Measurements from ENCODE around the gene PCID2.

The PCID2 gene

DNA sequence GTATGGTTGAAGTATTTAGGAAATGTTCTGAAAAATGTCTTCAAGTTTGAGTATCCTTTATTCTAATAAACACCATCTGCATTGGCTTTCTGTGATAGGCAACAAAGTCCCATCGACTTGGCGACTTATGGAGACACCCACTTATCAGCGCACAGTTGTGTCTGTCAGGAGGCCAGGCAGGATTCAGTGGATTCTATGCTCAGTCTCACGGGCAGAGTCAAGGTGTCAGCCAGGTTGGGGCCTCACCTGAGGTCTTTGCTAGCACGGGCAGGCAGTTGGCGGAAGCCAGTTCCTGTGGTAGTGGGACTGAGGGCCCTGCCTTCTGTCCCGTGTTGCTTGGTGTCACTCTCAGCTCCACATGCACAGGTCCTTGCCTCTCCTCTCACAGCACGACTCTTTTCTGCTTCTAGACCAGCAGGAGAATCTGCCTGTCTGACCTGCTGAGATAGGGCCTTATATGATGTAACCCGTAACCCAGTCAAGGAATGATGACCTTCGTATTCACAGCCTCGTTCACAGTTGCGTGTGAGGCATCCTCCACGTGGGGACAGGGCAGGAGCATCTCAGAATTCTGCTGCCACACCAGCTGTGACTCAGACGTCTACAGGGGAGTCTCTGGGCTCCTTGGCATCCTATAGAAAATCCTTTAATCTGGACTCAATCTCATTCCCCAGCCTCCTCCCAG is 10.9 kb upstream of the PCID2 start:
- peak; percentile 58 for DNase-seq (ENCODE audit: low spot score)

DNA sequence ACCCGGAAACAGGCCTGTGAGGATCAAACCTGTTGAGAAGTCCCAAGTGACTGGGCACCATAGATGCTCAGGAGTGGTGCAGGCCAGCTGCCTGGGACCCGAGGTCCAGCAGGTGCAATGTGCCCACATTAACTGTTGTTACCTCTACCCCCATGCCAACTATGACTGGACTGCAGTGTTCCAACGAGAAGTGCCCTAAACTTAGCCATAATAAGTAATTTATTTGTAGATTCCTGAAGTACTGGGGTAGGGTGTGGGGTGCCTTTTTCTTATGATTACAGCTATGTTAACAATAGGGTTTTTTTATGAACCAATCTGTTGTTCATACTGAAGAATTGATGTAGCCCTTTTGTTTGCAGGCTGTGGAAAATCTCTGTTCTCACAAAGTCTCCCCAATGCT is 10.1 kb upstream of the PCID2 start:
- no peak for DNase-seq (ENCODE audit: low spot score)

DNA sequence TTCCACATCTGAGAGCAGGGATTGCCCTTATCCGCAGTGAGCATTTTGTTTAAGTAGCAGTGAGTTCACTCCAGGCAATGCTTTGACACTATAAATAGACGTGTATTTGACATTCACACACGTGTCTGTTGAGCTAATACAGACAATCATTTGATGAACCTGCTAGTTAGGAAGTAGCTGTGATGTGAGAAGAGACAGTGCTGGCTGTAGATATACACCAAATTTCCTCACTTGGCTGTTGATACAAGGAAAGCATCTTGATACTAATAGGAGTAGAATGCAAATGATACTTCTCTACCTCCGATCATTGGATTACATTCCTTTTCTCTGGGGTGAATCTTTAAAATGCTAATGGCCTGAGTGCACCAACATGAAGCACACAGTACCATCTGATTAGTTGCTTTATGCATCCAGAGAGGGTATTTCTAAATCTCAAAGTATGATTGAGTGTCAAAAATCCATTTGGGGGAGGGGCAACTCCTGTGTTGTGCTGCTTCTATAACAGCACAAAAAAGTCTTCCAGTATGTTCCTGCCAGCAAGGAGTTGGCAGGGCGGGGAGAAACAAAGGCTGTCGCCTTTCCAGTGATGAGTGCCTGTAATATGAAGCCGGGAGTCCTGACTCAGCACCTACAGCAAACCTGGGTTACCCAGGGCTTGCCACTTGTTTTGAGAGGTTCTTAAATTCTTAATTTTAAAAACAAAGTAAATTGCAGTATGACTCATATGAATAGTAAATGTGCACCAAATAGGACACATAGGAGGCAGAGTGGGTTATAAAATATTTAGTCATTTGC is 8.0 kb upstream of the PCID2 start:
- DNase-seq (ENCODE audit: low spot score): no peak

DNA sequence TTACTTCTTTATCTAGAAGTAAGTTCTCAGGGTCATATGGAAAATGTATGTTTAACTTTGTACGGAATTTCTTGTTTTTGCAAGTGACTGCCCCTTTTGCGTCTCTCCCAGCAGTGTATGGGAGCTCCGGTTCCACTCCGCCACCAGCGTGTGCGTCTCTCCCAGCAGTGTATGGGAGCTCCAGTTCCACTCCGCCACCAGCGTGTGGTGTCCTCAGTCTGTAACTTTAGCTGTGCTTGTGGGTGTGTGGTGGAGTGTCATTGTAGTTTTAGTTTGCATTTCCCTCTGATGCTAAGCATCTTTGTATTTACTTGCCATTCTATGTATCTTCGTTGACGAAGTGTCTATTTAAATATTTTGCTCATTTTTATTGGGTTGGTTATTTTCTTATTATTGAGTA is 3.3 kb upstream of the PCID2 start:
- DNase-seq (ENCODE audit: low spot score): no peak

DNA sequence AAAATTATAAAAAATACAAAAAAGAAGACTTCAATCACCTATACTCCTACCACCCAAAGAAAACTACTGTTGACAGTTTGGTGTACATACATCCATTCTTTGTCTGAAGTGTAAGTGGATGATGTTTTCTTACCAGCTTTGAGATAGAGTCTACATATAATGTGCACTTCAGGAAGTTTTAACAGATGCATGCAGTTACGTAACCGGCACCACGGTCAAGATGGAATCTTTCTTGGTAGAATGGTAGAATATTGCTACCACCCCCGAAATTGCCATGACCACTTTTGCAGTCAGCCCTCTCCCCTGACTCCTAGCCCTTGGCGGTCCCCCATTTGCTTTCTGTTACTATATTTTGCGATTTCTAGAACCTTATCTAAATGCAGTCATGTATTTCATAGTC is 2.4 kb upstream of the PCID2 start:
- DNase-seq (ENCODE audit: low spot score): no peak

DNA sequence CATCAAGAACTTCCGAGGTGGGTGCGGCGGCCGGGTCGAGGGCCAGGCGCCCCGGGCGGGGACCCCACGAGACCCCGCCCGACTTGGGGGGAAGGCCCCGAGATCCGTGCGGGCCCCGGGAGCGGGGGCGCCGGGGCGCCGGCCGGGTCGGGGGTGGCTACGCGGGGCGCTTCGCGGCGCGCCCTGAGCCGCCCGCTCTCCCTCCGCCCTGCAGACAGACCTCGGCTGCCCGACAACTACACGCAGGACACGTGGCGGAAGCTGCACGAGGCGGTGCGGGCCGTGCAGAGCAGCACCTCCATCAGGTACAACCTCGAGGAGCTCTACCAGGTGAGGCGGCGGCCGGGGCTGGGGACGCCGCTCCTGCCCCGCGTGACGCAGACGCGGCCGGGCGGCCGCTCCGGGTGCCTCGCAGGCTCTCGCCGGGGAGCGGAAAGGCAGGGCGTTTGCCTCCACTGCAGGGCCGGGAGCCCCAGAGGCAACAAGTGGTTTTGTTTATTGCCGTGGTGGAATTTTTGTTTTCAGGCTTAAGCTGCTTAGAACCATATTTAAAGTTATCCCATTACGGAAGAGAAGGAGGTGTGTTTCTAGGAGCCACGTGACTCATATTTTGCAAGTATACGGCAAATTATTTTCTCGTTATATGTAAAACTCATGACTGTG is 1.4 kb upstream of the PCID2 start:
- peak; percentile 74 for DNase-seq (ENCODE audit: low spot score)

DNA sequence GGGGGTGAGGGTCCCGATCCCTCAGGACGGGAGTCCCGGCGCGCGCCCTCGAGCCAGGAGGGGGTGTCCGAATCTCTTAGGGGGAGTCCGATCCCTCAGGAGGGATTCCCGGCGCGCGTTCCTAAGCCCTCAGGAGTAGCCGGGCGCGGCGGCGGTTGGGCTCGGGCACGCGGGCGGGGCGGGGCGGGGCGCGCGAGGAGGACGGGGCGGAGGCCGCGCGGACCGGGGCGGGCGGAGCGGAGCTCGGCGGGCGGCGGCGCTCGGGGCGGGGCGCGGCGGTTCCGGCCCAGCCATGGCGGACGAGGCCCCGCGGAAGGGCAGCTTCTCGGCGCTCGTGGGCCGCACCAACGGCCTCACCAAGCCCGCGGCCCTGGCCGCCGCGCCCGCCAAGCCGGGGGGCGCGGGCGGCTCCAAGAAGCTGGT is 878 bp upstream of the PCID2 start, which contains the start of gene CUL4A:
Gene CUL4A (plus strand): TSS at position 278 of the 423 bp plus-strand sequence. CDS start 15 bp downstream, at position 293.
- DNase-seq (ENCODE audit: low spot score): peak; percentile 90

DNA sequence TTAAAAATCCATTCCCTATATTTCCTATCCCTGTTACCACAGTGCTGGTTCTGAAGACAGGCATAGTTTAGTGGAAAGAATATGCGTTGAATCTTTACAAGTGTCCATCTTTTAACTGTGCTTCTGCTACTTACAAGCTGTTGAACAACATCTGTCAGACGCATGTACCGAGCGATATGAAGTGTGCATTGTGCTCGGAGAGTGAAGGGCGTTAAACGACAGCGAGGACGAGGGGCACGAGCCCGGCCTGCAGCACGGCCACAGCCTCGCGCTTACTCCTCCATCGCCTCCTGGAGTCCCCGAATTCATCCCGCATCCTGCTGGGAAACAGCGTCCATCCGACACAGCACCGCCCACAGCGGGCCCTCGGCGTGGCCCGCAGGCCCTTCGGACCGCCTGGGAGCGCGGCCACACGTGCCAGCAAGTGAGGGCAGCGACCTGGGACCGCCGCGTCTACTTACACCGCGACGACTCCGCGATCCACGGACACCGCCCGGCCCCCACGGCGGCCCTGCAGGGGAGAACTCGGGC is 514 bp downstream of the PCID2 start:
- DNase-seq (ENCODE audit: low spot score): peak; percentile 67

DNA sequence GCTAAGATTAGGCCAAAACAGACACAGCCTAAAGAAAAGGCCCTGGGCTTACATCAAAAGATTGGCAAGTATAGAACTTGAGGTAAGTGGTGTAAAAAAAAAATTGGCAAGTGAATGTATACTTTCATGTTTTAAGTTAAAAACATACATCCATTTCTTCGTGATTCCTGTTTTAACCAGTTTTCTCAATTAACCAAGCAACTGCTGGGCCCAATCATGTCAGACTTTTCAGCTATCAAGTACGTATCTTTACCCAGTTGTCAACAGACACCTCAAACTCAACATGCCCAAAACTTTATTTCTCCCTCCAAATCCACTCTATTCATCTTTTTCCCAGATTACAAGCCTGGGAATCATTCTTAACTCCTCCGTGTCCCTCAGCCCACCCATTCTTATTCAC is 1.0 kb downstream of the PCID2 start:
- no peak for DNase-seq (ENCODE audit: low spot score)

DNA sequence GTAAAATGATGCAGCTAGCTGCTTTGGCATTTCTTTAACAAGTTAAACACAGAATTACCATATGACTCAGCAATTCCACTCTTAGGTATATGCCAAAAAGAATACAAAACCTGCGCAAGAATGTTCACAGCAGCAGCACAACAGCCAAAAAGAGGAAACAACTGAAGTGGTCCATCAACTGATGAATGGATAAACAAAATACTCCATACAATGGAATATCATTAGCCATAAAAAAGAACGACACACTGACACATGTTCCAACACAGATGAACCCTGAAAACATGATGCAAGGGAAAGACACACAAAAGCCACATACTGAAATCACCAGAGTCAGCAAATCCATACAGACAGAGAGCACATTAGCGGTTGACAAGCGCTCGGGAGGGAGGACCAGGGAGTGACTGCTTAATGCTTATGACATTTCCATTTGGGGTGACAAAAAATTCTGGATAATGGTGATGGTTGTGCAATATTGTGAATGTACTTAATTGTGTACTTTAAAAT is 3.0 kb downstream of the PCID2 start:
- DNase-seq (ENCODE audit: low spot score): no peak

DNA sequence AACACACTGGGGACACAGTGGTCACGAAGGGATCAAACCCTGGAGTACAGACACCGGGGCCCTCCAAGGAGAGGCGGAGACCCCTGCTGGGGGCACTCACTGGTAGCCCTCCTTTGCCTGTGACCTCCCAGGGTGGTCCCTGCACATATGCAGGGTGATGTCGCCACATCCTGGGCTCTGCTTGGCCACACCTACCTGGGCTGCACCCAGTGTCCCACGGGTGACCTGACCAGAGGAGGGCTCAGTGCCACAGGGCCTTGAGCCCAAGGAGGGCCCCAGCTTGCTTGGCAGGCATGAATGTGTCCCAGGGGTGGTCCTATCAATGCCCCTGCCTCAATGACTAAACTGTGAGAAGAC is 4.1 kb downstream of the PCID2 start:
- no peak for DNase-seq (ENCODE audit: low spot score)

DNA sequence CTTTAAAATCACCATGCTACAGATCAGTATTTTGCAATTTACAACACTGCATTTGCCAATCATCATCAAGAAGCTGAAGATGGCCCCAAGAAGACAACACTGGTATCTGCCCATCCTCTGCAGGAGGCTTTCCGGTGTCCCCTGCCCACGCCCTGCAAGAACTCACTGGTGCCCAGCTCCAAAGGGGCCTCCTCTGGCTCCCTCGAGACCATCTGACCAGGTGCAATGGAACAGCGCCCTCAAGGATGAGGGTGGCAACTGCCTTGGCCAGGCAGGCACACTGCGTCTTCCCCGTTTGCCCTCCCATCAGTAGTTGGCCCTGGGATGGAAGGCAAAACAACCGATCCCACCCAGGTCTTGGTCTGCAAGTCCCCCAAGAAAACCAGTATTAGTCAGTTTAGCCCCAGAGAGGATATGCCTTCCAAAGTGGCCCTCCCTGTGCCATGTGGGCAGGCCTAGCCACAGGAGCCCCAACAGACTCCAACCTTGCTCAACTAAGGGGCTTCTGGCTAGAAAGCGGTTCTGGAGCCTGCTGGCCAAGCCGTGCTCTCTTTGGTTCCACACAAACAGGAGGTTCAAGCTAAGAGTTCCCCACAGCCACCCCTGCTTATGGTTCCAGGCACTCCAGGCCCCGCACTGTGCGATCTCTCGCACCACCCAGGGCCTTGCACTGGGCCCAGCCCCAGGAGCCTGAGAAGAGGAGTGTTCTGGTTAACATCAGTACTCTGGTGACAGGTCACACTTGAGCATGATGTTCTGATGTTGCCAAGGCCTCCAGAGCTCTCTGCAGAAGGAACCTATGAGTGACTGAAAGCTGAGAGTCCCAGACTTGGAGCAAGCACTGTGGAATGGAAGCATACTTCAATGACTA is 4.7 kb downstream of the PCID2 start:
- DNase-seq (ENCODE audit: low spot score): no peak

DNA sequence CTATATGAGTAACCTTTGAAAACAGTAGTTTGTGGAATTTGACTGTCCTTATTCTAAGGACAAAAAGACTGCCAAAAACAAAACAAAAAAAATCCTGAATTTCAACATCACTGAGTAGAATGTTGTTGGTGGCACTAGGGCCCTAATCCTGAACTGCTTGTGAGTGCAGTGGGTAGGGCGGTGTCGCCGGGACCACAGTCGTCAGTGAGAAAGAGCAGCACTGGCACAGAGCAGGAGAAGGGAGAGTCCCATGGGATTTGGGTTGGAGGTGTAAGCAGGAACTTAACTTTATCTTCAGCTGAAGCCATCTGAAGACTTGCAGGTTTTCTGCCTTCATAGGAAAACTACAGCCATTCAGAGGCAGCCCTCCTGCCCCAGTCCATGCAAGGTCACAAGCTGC is 5.6 kb downstream of the PCID2 start:
- DNase-seq (ENCODE audit: low spot score): no peak

DNA sequence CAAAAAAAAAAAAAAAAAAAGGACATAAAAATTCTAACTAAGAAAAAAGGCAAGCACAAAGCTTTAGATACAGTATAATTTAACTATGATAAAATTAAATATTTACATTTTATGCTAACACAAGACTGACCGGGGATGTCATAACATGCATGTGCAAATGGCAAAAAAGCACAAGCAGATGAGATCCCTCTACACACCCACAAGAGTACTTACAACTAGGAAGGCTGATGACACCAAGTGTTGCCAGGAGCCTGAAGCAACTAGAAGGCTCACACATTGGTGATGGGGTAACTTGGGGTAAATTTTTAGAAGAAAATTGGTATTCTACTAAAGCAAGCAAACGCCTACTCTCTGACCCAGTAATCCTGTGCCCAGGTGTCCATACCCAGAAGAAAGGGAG is 6.7 kb downstream of the PCID2 start:
- DNase-seq (ENCODE audit: low spot score): no peak

DNA sequence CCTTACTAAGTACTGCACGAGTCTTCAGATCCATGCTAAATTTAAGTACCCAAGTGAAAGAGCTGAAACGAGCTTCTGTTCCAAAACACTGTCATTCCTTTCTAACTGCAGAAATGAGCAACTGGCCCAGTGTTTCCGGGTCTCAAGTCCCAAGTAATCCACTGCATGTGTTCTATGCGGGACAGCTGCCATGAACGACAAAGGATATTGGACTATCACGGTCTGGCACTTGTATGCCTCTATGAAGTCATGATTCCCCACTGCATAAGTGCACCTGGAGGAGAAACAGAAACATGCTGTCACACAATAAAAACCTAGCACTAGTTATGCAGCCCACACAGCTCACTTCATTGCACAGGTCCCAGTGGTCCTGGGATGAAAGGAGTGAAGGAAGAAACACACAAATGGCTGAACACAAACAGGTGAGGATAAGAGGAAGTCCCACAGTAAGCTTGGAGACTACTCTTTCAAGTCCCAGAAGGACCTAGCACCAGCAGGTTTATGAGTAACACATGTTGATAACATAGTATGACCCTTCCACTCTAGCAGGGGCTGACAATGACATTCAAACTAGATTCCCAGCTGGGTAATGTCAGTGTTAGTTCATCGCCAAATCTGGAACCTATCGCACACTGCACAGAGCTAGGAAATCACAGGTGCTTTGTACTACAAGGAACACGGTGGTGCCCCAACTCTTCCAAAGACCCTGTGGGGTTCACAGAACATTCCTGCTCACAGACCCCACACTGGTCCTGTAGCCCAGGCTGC is 11.3 kb downstream of the PCID2 start:
- no peak for DNase-seq (ENCODE audit: low spot score)

DNA sequence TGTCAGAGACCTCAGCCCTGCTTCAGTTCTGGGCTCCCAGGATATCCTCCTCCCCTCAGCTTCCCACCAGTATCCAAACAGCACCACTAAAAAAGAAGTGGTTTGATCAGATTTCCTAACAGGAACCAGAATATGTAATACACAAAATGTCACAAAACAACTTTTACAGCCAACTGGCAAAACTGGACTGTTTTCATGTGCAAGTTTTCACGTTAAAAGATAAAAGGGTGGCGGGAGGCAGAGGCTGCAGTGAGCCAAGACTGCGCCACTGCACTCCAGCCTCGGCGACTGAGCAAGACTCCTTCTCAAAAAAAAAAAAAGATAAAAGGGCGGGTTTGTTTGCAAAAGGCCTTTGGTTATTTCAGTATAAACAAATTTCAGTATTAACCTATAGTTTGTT is 13.1 kb downstream of the PCID2 start:
- no peak for DNase-seq (ENCODE audit: low spot score)

DNA sequence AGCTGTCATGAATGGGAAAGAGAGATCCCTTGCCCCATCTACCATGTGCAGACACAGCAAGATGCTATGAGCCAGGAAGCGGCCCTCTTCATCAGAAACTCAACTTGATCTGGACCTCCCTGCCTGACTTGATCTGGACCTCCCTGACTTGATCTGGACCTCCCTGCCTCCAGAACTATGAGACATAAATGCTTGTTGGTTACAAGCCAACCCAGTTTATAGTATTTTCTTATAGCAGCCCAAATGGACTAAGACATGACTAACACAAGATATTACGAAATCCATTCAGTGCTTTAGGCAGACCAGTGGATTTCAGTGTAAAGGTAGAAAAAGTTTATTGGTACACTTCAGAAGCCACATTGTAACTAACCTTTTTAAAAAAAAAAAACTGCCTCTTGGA is 15.6 kb downstream of the PCID2 start:
- DNase-seq (ENCODE audit: low spot score): no peak

DNA sequence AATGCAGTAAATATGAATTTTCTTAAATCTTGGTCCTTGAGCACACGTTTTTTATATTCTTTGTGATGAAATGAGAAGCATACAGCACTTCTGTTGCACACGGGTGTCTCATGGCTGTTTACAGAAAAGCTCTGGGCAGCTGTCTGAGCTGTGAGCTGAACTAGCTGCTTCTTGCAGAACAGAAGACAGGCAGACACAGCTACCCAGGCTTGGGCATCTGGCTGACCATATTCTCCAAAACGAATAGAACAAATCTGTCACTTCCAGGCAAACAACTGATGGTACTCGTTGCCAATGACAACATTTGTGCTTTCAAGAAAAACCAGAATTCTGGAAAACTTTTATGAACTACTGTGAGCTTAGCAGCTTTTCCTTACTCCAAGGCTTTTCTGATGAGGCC is 16.2 kb downstream of the PCID2 start:
- DNase-seq (ENCODE audit: low spot score): no peak

DNA sequence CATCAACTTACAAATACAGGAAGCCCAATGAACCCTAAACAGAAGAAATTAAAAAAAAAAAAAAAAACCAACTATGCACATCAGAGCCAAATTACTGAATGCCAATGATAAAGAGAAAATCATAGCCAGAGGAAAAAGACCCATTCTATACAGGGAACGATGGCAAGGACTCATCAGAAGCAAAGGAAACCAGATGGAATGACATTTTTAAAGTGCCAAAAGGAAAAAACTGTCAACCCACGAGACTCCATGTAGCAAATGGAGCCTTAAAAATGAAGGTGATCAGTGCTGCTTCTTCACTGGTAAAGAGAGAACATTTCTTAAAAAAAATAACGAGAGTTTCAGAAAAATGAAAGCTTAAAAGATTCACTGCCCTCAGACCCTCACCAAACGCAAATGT is 18.3 kb downstream of the PCID2 start:
- no peak for DNase-seq (ENCODE audit: low spot score)

DNA sequence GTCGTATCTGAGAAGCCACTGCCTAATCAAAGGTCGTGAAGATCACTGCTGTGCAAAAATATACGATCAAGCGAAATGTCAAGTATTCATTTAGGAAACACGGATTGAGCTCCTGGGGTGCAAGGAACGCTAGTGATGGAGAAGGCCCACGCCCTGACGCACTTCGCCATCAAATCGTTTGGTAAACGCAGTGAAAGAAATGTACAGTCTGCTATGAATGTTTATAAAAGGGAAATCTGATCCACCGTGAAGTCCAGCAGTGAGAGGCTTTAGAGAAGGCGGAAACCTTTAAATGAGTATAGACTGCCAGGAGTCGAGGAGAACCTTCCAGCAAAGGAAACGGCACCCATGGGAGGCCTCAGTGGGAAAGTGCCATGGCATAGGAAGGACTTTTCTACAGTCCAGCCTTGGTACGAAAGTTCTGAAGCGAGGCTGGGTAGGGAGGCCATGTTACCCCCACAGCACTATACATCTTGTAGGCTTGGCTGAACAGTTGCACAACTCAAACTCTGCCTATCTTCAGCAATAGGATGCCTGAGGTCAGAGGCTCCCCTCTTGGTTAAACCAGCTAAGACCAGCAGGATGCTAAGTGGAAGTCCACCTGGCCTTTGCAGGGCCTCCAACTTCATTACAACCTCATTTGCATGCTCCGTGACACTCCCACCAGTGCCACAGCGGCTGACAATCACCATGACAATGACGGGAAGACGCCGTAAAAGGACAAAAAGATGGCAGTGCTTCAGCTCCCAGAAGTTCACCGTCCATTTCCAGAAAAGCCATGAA is 20.4 kb downstream of the PCID2 start:
- no peak for DNase-seq (ENCODE audit: low spot score)

Data from D341Med (cell line).